Suprapubic skin (tissue), 4 donors: Measurements from ENCODE around the gene ANP32E.

Experiments used
- EP300 ChIP-seq: sonication (generic); formaldehyde crosslinking; IDR thresholded peaks from one replicate; pipeline ENCODE4 v1.6.1; 2017; ENCODE audit warnings: antibody characterized with exemption
- POLR2A ChIP-seq, 2 donors: fragments of 450-650 bp; IDR thresholded peaks; one replicate each; pipeline ENCODE4 v1.6.1; 2017; ENCODE audit warnings: antibody characterized with exemption in 2 of 2, mild to moderate bottlenecking in 2 of 2, moderate library complexity in 2 of 2
- POLR2AphosphoS5 ChIP-seq, 3 donors: sonication (generic); formaldehyde crosslinking; IDR thresholded peaks; one replicate each; pipeline ENCODE4 v1.6.1; 2017; ENCODE audit warnings: antibody characterized with exemption in 3 of 3
- TF ChIP-seq, protein P1 (sequence below), 2 donors: fragments of 200-600 bp in 1 of 2; fragments of 450-650 bp in 1 of 2; sonication (generic) in 1 of 2; IDR thresholded peaks; one replicate each; pipeline ENCODE4 v1.5.1; 2016 to 2019; ENCODE audit warnings: antibody characterized with exemption in 2 of 2, mild to moderate bottlenecking in 1 of 2, moderate library complexity in 1 of 2

DNA sequence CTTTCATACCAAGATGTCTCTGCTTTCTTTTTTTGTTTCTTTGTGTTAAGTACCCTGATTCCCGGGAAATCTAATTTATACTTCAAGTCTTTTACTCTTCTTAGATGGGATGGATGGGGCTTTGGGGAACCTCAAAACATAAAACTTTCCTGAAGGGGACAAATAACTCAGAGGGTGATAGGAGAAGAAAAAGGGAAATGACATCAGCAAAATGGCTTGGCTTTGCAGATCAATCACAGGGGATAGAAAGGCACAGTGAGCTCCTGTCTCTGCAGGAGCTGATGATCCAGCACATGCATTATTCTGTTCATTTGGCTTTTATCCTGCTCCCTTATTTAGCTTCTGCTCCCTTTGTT, 20.3 kb upstream of the ANP32E start:
- TF ChIP-seq, protein P1, sequence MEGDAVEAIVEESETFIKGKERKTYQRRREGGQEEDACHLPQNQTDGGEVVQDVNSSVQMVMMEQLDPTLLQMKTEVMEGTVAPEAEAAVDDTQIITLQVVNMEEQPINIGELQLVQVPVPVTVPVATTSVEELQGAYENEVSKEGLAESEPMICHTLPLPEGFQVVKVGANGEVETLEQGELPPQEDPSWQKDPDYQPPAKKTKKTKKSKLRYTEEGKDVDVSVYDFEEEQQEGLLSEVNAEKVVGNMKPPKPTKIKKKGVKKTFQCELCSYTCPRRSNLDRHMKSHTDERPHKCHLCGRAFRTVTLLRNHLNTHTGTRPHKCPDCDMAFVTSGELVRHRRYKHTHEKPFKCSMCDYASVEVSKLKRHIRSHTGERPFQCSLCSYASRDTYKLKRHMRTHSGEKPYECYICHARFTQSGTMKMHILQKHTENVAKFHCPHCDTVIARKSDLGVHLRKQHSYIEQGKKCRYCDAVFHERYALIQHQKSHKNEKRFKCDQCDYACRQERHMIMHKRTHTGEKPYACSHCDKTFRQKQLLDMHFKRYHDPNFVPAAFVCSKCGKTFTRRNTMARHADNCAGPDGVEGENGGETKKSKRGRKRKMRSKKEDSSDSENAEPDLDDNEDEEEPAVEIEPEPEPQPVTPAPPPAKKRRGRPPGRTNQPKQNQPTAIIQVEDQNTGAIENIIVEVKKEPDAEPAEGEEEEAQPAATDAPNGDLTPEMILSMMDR (IDR thresholded peaks at IDR 0.05), result no peak
- TF ChIP-seq POLR2A (IDR thresholded peaks at IDR 0.05) (no peak), POLR2AphosphoS5 (IDR thresholded peaks at IDR 0.05) (no peak), EP300 (no peak)
